OCI-LY7 (cell line): ENCODE data around the gene SPPL3. TPM values are rescaled to one million over a fixed set of nuclear protein-coding genes. Genes with fewer than 3 reads are reported as not detected.

ENCODE experiments used
- BruUV-seq: library from RNA; stranded (reverse); fragments of 400-500 nt; replicated peaks from 2 replicates; lab custom pipeline; 2021; lab: Mats Ljungman, UMichigan
- CTCF ChIA-PET: fragments of 300-600 bp; sonication (Branson Sonifier 250); formaldehyde crosslinking; loops from one replicate; lab custom pipeline; 2022; ENCODE audit warnings: antibody characterized with exemption; ENCODE audit not compliant: unreplicated experiment; lab: Charles Lee
- POLR2A ChIA-PET: fragments of 300-600 bp; sonication (Branson Sonifier 250); formaldehyde crosslinking; loops from one replicate; lab custom pipeline; 2022; ENCODE audit warnings: antibody characterized with exemption; lab: Charles Lee
- DNase-seq: peaks from one replicate; pipeline ENCODE4 v3.0.0-alpha.2; 2015; ENCODE audit warnings: low spot score
- H2AFZ ChIP-seq: fragments of 200-600 bp; sonication (generic), shearing (Covaris generic); 2 replicates; pipeline ENCODE4 v1.6.1; 2014; ENCODE audit warnings: mild to moderate bottlenecking, antibody characterized with exemption, low read length, moderate library complexity
- H3K27ac ChIP-seq: fragments of 200-600 bp; sonication (generic); 2 replicates; pipeline ENCODE4 v1.5.1; 2014; ENCODE audit warnings: mixed run types, low read depth, mild to moderate bottlenecking, moderate library complexity, low read length, inconsistent platforms; ENCODE audit not compliant: poor library complexity, severe bottlenecking
- H3K36me3 ChIP-seq: fragments of 200-600 bp; sonication (generic); 2 replicates; pipeline ENCODE4 v1.6.1; 2014; ENCODE audit warnings: mild to moderate bottlenecking, antibody characterized with exemption, low read length, moderate library complexity, mixed read lengths; ENCODE audit not compliant: insufficient read depth
- H3K4me1 ChIP-seq: fragments of 200-600 bp; sonication (generic); 2 replicates; pipeline ENCODE4 v1.5.1; 2014; ENCODE audit warnings: mild to moderate bottlenecking, low read length; ENCODE audit not compliant: insufficient read depth, poor library complexity, severe bottlenecking
- H3K4me2 ChIP-seq: fragments of 200-600 bp; sonication (generic); 2 replicates; pipeline ENCODE4 v1.6.1; 2014; ENCODE audit warnings: mild to moderate bottlenecking, low read length
- H3K4me3 ChIP-seq: fragments of 200-600 bp; sonication (generic); 2 replicates; pipeline ENCODE4 v1.5.1; 2014; ENCODE audit warnings: mild to moderate bottlenecking, low read depth, low read length; ENCODE audit not compliant: poor library complexity, severe bottlenecking
- H3K79me2 ChIP-seq: fragments of 200-600 bp; sonication (generic); 2 replicates; pipeline ENCODE4 v1.6.1; 2016; ENCODE audit warnings: low read depth, mild to moderate bottlenecking, low read length, moderate library complexity, mixed read lengths; ENCODE audit not compliant: insufficient read depth
- H3K9me2 ChIP-seq: fragments of 200-600 bp; sonication (generic); 2 replicates; pipeline ENCODE4 v1.6.1; 2016; ENCODE audit warnings: mild to moderate bottlenecking, low read length, mixed read lengths; ENCODE audit not compliant: insufficient read depth
- H3K9me3 ChIP-seq: fragments of 200-600 bp; sonication (generic); 2 replicates; pipeline ENCODE4 v1.6.1; 2014; ENCODE audit warnings: mild to moderate bottlenecking, mixed run types, low read length, mixed read lengths
- H4K20me1 ChIP-seq: fragments of 200-600 bp; sonication (generic); 2 replicates; pipeline ENCODE4 v1.6.1; 2014; ENCODE audit warnings: mild to moderate bottlenecking, antibody characterized with exemption, low read length, moderate library complexity, mixed read lengths; ENCODE audit not compliant: insufficient read depth
- CTCF ChIP-seq: fragments of 200-600 bp; sonication (generic); conservative IDR thresholded peaks from 2 replicates; pipeline ENCODE4 v1.5.1; 2014; ENCODE audit warnings: mild to moderate bottlenecking, antibody characterized with exemption, low read length, moderate library complexity, mixed read lengths
- EZH2phosphoT487 ChIP-seq: fragments of 200-600 bp; sonication (generic); IDR thresholded peaks from 2 replicates; pipeline ENCODE4 v1.6.1; 2018; ENCODE audit warnings: low read depth, borderline replicate concordance, mild to moderate bottlenecking, mixed run types, antibody characterized with exemption, low read length, moderate library complexity, mixed read lengths
- intact Hi-C: fragments of 100-400 bp; cut with micrococcal nuclease; formaldehyde crosslinking; loops from one replicate; pipeline ENCODE4 v1.10.0; 2022; ENCODE audit not compliant: unreplicated experiment
- total RNA-seq, 2 experiments: library from RNA; depleted of rRNA in 1 of 2; stranded (reverse); fragments of >200 nt in 1 of 2; shearing (Covaris generic) in 1 of 2; gene quantifications; 2 replicates each; pipeline ENCODE4 v1.2.3, GENCODE V29; 2014 to 2022

SPPL3 gene
- total RNA-seq, 2 experiments from 2014 or later = 8.6 to 36.6 TPM

- peaks cover 32% of the 10 kb centered on the region; the same call in 1 of the 2 replicates for H3K79me2 ChIP-seq
- no TSS peak for BruUV-seq
These were observed 81.2 kb downstream of the SPPL3 start for GRCh38 chr12:120822832-120823503.

GRCh38 chr12:120821878-120822277, 82.3 kb downstream of the SPPL3 start:
- TF ChIP-seq CTCF (no peak), EZH2phosphoT487 (no peak)
- Histone ChIP-seq H3K9me3 (no peaks in the 10 kb centered on the region), H3K27ac (no peak overlapping the region), H3K9me2 (no peaks in the 10 kb centered on the region), H3K4me3 (no peak overlapping the region), H3K4me1 (no peaks in the 10 kb centered on the region), H4K20me1 (0 out of 2 replicates have a peak, but pooled peaks cover 9% of the 10 kb centered on the region), H2AFZ (no peak overlapping the region), H3K4me2 (no peak overlapping the region), H3K36me3 (no peaks in the 10 kb centered on the region), H3K79me2 (peaks cover 31% of the 10 kb centered on the region; the same call in 1 of the 2 replicates)
- intact Hi-C loops = no loop called here
- DNase-seq = no peak
- POLR2A ChIA-PET = no interaction called here
- BruUV-seq = no TSS peak
- CTCF ChIA-PET = no interaction called here

More at GRCh38 chr12:120822832-120823503, 81.2 kb downstream of the SPPL3 start:
- Histone ChIP-seq H3K9me2 (no peaks in the 10 kb centered on the region), H3K4me3 (no peak overlapping the region), H3K9me3 (no peaks in the 10 kb centered on the region), H3K4me1 (no peaks in the 10 kb centered on the region), H2AFZ (no peak overlapping the region), H3K36me3 (no peaks in the 10 kb centered on the region), H3K27ac (no peak overlapping the region), H4K20me1 (0 out of 2 replicates have a peak, but pooled peaks cover 9% of the 10 kb centered on the region), H3K4me2 (no peak overlapping the region)
- TF ChIP-seq EZH2phosphoT487 = no peak
- no peak for TF ChIP-seq CTCF
- ChIA-PET CTCF (no interaction called here), POLR2A (interaction anchor here (0.7 kb wide), 1 partner anchor 546 kb away, joined by 3 read pairs; no protein-coding TSS in a partner anchor)
- DNase-seq = no peak
- intact Hi-C loops = no loop called here

DNA sequence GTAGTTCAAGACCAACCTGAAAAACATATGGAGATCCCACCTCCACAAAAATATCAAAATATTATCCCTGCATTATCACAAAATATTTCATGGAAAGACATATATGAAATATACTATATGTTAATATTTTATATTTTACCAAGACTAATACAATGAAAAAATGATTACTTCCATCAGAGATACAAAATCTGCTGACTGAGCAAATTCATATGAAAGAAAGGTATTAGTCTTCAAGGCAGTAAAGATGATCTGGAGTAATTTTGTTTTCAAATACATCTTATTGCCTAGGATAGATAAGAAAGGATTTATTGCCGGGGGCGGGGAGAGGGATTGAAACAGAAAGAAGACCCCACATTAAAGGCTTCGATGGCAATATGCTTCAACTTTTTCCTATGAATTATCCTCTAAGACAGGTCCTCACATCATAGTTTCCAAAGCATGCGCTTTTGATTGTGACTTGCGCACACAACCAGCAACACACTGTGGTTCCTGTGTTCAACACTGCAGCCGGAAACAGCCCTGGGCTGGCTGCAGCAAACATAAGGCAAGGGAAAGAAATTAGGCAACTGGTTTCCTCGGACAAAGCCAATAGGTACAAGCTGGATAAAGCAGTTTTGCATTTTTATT, 83.2 kb downstream of the SPPL3 start:
- BruUV-seq = no TSS peak
- CTCF ChIA-PET = no interaction called here
- Histone ChIP-seq H3K9me2 (no peaks in the 10 kb centered on the region), H3K4me1 (no peaks in the 10 kb centered on the region), H3K36me3 (no peaks in the 10 kb centered on the region), H4K20me1 (0 out of 2 replicates have a peak, but pooled peaks cover 9% of the 10 kb centered on the region), H3K9me3 (no peaks in the 10 kb centered on the region), H2AFZ (no peak overlapping the region), H3K4me3 (no peak overlapping the region), H3K27ac (no peak overlapping the region), H3K4me2 (no peak overlapping the region), H3K79me2 (peaks cover 31% of the 10 kb centered on the region; the same call in 1 of the 2 replicates)
- TF ChIP-seq EZH2phosphoT487 (no peak), CTCF (no peak)
- intact Hi-C loops = no loop called here
- no peak for DNase-seq
- POLR2A ChIA-PET = no interaction called here
